ENCODE data around the gene DIAPH2. TPM values are rescaled to one million over a fixed set of nuclear protein-coding genes. Genes with fewer than 3 reads are reported as not detected.

Gene DIAPH2
- total and polyA plus RNA-seq, 4 donors, result 3.0 to 19.7 (median 11.3) TPM

GRCh38 chrX:97380200-97380599, 695.6 kb downstream of the DIAPH2 start:
- no peak for DNase-seq (ENCODE audit: low read depth in 4 of 6, low spot score in 6 of 6)
- no peak overlapping the region for H3K27ac ChIP-seq (ENCODE audit: low read depth, low read length)
- no peak overlapping the region for H3K4me3 ChIP-seq (ENCODE audit: low read depth, low read length)
- H3K27me3 ChIP-seq (ENCODE audit: control insufficient read depth, insufficient read depth, low read length), result peaks cover 2% of the 10 kb centered on the region
- no peaks in the 10 kb centered on the region for H3K36me3 ChIP-seq (ENCODE audit: control insufficient read depth, insufficient read depth, low read length)
- H3K9me3 ChIP-seq (ENCODE audit: control insufficient read depth, insufficient read depth, low read length), result no peaks in the 10 kb centered on the region
- H3K4me1 ChIP-seq (ENCODE audit: control insufficient read depth, insufficient read depth, low read length), result no peaks in the 10 kb centered on the region

GRCh38 chrX:97384685-97385084, 700.0 kb downstream of the DIAPH2 start:
- H3K4me3 ChIP-seq (ENCODE audit: low read depth, low read length), result no peak overlapping the region
- DNase-seq (ENCODE audit: low read depth in 4 of 6, low spot score in 6 of 6), result no peak
- no peaks in the 10 kb centered on the region for H3K4me1 ChIP-seq (ENCODE audit: control insufficient read depth, insufficient read depth, low read length)
- no peaks in the 10 kb centered on the region for H3K27me3 ChIP-seq (ENCODE audit: control insufficient read depth, insufficient read depth, low read length)
- H3K27ac ChIP-seq (ENCODE audit: low read depth, low read length), result no peak overlapping the region
- WGBS (ENCODE audit: insufficient coverage), result no CpG with 5 or more reads among the region's 3 CpGs
- no peaks in the 10 kb centered on the region for H3K9me3 ChIP-seq (ENCODE audit: control insufficient read depth, insufficient read depth, low read length)
- no peaks in the 10 kb centered on the region for H3K36me3 ChIP-seq (ENCODE audit: control insufficient read depth, insufficient read depth, low read length)

GRCh38 chrX:97387004-97387403, 702.4 kb downstream of the DIAPH2 start:
- no peaks in the 10 kb centered on the region for H3K27me3 ChIP-seq (ENCODE audit: control insufficient read depth, insufficient read depth, low read length)
- no peaks in the 10 kb centered on the region for H3K36me3 ChIP-seq (ENCODE audit: control insufficient read depth, insufficient read depth, low read length)
- H3K9me3 ChIP-seq (ENCODE audit: control insufficient read depth, insufficient read depth, low read length), result no peaks in the 10 kb centered on the region
- no peak overlapping the region for H3K4me3 ChIP-seq (ENCODE audit: low read depth, low read length)
- H3K27ac ChIP-seq (ENCODE audit: low read depth, low read length), result no peak overlapping the region
- H3K4me1 ChIP-seq (ENCODE audit: control insufficient read depth, insufficient read depth, low read length), result no peaks in the 10 kb centered on the region
- no peak for DNase-seq (ENCODE audit: low read depth in 4 of 6, low spot score in 6 of 6)

GRCh38 chrX:97389761-97390192, 705.1 kb downstream of the DIAPH2 start:
- Histone ChIP-seq H3K27ac (ENCODE audit: low read depth, low read length) (no peak overlapping the region), H3K9me3 (ENCODE audit: control insufficient read depth, insufficient read depth, low read length) (no peaks in the 10 kb centered on the region), H3K27me3 (ENCODE audit: control insufficient read depth, insufficient read depth, low read length) (peaks cover 3% of the 10 kb centered on the region), H3K4me1 (ENCODE audit: control insufficient read depth, insufficient read depth, low read length) (no peaks in the 10 kb centered on the region), H3K36me3 (ENCODE audit: control insufficient read depth, insufficient read depth, low read length) (no peaks in the 10 kb centered on the region), H3K4me3 (ENCODE audit: low read depth, low read length) (no peak overlapping the region)
- DNase-seq (ENCODE audit: low read depth in 4 of 6, low spot score in 6 of 6), result no peak
- WGBS (ENCODE audit: insufficient coverage), result 100% methylated on average over 1 of the region's 3 CpGs

GRCh38 chrX:97397371-97397770, 712.7 kb downstream of the DIAPH2 start:
- no peaks in the 10 kb centered on the region for H3K4me1 ChIP-seq (ENCODE audit: control insufficient read depth, insufficient read depth, low read length)
- 93% methylated on average over 1 of the region's 3 CpGs for WGBS (ENCODE audit: insufficient coverage)
- H3K36me3 ChIP-seq (ENCODE audit: control insufficient read depth, insufficient read depth, low read length), result no peaks in the 10 kb centered on the region
- no peak overlapping the region for H3K27ac ChIP-seq (ENCODE audit: low read depth, low read length)
- no peaks in the 10 kb centered on the region for H3K9me3 ChIP-seq (ENCODE audit: control insufficient read depth, insufficient read depth, low read length)
- H3K4me3 ChIP-seq (ENCODE audit: low read depth, low read length), result no peak overlapping the region
- peaks cover 9% of the 10 kb centered on the region for H3K27me3 ChIP-seq (ENCODE audit: control insufficient read depth, insufficient read depth, low read length)
- DNase-seq (ENCODE audit: low read depth in 4 of 6, low spot score in 6 of 6), result no peak

GRCh38 chrX:97398030-97398551, 713.4 kb downstream of the DIAPH2 start:
- no peaks in the 10 kb centered on the region for H3K36me3 ChIP-seq (ENCODE audit: control insufficient read depth, insufficient read depth, low read length)
- H3K27ac ChIP-seq (ENCODE audit: low read depth, low read length), result no peak overlapping the region
- H3K27me3 ChIP-seq (ENCODE audit: control insufficient read depth, insufficient read depth, low read length), result peaks cover 8% of the 10 kb centered on the region
- no peak overlapping the region for H3K4me3 ChIP-seq (ENCODE audit: low read depth, low read length)
- no peaks in the 10 kb centered on the region for H3K4me1 ChIP-seq (ENCODE audit: control insufficient read depth, insufficient read depth, low read length)
- no peaks in the 10 kb centered on the region for H3K9me3 ChIP-seq (ENCODE audit: control insufficient read depth, insufficient read depth, low read length)
- WGBS (ENCODE audit: insufficient coverage), result no CpG with 5 or more reads among the region's 3 CpGs
- no peak for DNase-seq (ENCODE audit: low read depth in 4 of 6, low spot score in 6 of 6)

- no peaks in the 10 kb centered on the region for H3K9me3 ChIP-seq (ENCODE audit: control insufficient read depth, insufficient read depth, low read length)
- H3K27ac ChIP-seq (ENCODE audit: low read depth, low read length), result no peak overlapping the region
- no peak overlapping the region for H3K4me3 ChIP-seq (ENCODE audit: low read depth, low read length)
- H3K4me1 ChIP-seq (ENCODE audit: control insufficient read depth, insufficient read depth, low read length), result no peaks in the 10 kb centered on the region
- WGBS (ENCODE audit: insufficient coverage), result no CpG with 5 or more reads among the region's 2 CpGs
- DNase-seq (ENCODE audit: low read depth in 4 of 6, low spot score in 6 of 6), result no peak
- H3K36me3 ChIP-seq (ENCODE audit: control insufficient read depth, insufficient read depth, low read length), result no peaks in the 10 kb centered on the region
- H3K27me3 ChIP-seq (ENCODE audit: control insufficient read depth, insufficient read depth, low read length), result peaks cover 8% of the 10 kb centered on the region
These were observed 714.8 kb downstream of the DIAPH2 start for GRCh38 chrX:97399400-97399799.

GRCh38 chrX:97400492-97400891, 715.9 kb downstream of the DIAPH2 start:
- DNase-seq (ENCODE audit: low read depth in 4 of 6, low spot score in 6 of 6), result no peak

GRCh38 chrX:97401154-97401553, 716.5 kb downstream of the DIAPH2 start:
- 50% methylated on average over 1 of the region's 2 CpGs for WGBS (ENCODE audit: insufficient coverage)
- DNase-seq (ENCODE audit: low read depth in 4 of 6, low spot score in 6 of 6), result no peak
- no peak overlapping the region for H3K4me3 ChIP-seq (ENCODE audit: low read depth, low read length)
- H3K4me1 ChIP-seq (ENCODE audit: control insufficient read depth, insufficient read depth, low read length), result no peaks in the 10 kb centered on the region
- H3K36me3 ChIP-seq (ENCODE audit: control insufficient read depth, insufficient read depth, low read length), result no peaks in the 10 kb centered on the region
- no peak overlapping the region for H3K27ac ChIP-seq (ENCODE audit: low read depth, low read length)
- peaks cover 6% of the 10 kb centered on the region for H3K27me3 ChIP-seq (ENCODE audit: control insufficient read depth, insufficient read depth, low read length)
- H3K9me3 ChIP-seq (ENCODE audit: control insufficient read depth, insufficient read depth, low read length), result no peaks in the 10 kb centered on the region

More at GRCh38 chrX:97400492-97400891, 715.9 kb downstream of the DIAPH2 start:
- Histone ChIP-seq H3K27me3 (ENCODE audit: control insufficient read depth, insufficient read depth, low read length) (peaks cover 8% of the 10 kb centered on the region), H3K27ac (ENCODE audit: low read depth, low read length) (no peak overlapping the region), H3K36me3 (ENCODE audit: control insufficient read depth, insufficient read depth, low read length) (no peaks in the 10 kb centered on the region), H3K9me3 (ENCODE audit: control insufficient read depth, insufficient read depth, low read length) (no peaks in the 10 kb centered on the region), H3K4me3 (ENCODE audit: low read depth, low read length) (no peak overlapping the region), H3K4me1 (ENCODE audit: control insufficient read depth, insufficient read depth, low read length) (no peaks in the 10 kb centered on the region)

- Histone ChIP-seq H3K4me1 (ENCODE audit: control insufficient read depth, insufficient read depth, low read length) (no peaks in the 10 kb centered on the region), H3K36me3 (ENCODE audit: control insufficient read depth, insufficient read depth, low read length) (no peaks in the 10 kb centered on the region), H3K27me3 (ENCODE audit: control insufficient read depth, insufficient read depth, low read length) (peaks cover 6% of the 10 kb centered on the region), H3K9me3 (ENCODE audit: control insufficient read depth, insufficient read depth, low read length) (no peaks in the 10 kb centered on the region), H3K4me3 (ENCODE audit: low read depth, low read length) (no peak overlapping the region), H3K27ac (ENCODE audit: low read depth, low read length) (no peak overlapping the region)
- no peak for DNase-seq (ENCODE audit: low read depth in 4 of 6, low spot score in 6 of 6)
These were observed 717.0 kb downstream of the DIAPH2 start for GRCh38 chrX:97401586-97402136.

Measured in spinal cord (tissue), 10 donors.